ENCODE results near the gene PRDM16.

The PRDM16 gene

DNA sequence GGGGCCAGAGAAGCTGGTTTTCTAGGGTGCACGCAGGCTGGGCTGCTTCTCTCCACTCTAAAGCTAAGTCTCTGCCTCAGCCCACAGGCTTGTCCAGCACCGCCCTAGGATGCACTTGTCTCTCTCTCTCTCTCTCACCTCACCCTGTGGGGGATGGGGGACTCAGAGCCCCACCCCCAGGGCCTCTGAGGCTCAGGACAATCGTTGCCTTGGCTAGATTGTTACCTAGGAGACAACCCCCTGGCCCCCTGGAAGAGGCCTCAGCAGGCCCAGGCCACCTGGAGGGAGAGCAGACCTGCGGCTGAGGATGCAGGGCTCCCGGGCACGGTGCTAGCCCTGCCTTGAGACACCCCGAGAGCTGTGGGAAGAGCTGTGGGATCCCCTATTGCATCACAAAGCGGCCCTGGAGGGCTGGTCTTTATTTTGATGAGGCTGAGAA is 47.8 kb upstream of the PRDM16 start, which contains the start of gene ACTRT2:
ACTRT2 (plus strand) TSS at position 235 of the 439 bp plus-strand sequence. CDS start 220 bp downstream, outside the sequence.
- Histone ChIP-seq H2AFZ (ENCODE audit: low read length) (no peak within 1 kb of the TSS), H3K4me3 (ENCODE audit: low read length) (no peak within 1 kb of the TSS), H3K4me1 (ENCODE audit: low read length) (no peaks in the 10 kb centered on the region), H3K36me3 (replicated peaks; ENCODE audit: insufficient read depth, low read length) (no peaks in the 10 kb centered on the region), H4K20me1 (ENCODE audit: insufficient read depth, low read length) (no peaks in the 10 kb centered on the region; the same call in 1 of the 2 replicates), H3F3A (ENCODE audit: insufficient read depth, low read length) (no peaks in the 10 kb centered on the region), H3K27ac (ENCODE audit: low read length) (no peak within 1 kb of the TSS), H3K4me2 (ENCODE audit: low read depth, low read length) (no peak within 1 kb of the TSS), H3K9me3 (replicated peaks; ENCODE audit: insufficient read depth, low read length) (no peaks in the 10 kb centered on the region), H3K9me2 (replicated peaks; ENCODE audit: insufficient read depth, low read length) (no peaks in the 10 kb centered on the region), H3K27me3 (replicated peaks; ENCODE audit: insufficient read depth, low read length) (peaks cover 77% of the 10 kb centered on the region), H3K79me2 (ENCODE audit: low read length) (no peaks in the 10 kb centered on the region), H3K9ac (ENCODE audit: low read length) (no peak within 1 kb of the TSS)
- no peak for DNase-seq
- TF ChIP-seq EZH2phosphoT487 (IDR thresholded peaks at IDR 0.05; ENCODE audit: low read length) (no peak), EZH2 (optimal IDR thresholded peaks at IDR 0.05; ENCODE audit: low read depth, low read length) (no peak)
- TF ChIP-seq, protein P1, sequence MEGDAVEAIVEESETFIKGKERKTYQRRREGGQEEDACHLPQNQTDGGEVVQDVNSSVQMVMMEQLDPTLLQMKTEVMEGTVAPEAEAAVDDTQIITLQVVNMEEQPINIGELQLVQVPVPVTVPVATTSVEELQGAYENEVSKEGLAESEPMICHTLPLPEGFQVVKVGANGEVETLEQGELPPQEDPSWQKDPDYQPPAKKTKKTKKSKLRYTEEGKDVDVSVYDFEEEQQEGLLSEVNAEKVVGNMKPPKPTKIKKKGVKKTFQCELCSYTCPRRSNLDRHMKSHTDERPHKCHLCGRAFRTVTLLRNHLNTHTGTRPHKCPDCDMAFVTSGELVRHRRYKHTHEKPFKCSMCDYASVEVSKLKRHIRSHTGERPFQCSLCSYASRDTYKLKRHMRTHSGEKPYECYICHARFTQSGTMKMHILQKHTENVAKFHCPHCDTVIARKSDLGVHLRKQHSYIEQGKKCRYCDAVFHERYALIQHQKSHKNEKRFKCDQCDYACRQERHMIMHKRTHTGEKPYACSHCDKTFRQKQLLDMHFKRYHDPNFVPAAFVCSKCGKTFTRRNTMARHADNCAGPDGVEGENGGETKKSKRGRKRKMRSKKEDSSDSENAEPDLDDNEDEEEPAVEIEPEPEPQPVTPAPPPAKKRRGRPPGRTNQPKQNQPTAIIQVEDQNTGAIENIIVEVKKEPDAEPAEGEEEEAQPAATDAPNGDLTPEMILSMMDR (IDR thresholded peaks at IDR 0.05; ENCODE audit: low read length), result no peak

DNA sequence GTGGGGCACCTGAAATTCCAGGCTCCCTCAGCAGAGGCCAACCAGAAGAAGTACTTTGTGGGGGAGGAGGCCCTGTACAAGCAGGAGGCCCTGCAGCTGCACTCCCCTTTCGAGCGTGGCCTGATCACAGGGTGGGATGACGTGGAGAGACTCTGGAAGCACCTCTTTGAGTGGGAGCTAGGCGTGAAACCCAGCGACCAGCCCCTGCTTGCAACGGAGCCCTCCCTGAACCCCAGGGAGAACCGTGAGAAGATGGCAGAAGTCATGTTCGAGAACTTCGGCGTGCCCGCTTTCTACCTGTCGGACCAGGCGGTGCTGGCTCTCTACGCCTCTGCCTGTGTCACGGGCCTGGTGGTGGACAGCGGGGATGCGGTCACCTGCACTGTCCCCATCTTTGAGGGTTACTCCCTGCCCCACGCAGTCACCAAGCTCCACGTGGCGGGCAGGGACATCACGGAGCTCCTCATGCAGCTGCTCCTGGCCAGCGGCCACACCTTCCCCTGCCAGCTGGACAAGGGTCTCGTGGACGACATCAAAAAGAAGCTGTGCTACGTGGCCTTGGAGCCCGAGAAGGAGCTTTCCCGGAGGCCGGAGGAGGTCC is 47.1 kb upstream of the PRDM16 start:
- no peak overlapping the region for H2AFZ ChIP-seq (ENCODE audit: low read length)
- no peaks in the 10 kb centered on the region for H3K9me2 ChIP-seq (replicated peaks; ENCODE audit: insufficient read depth, low read length)
- no peak overlapping the region for H3K9ac ChIP-seq (ENCODE audit: low read length)
- TF ChIP-seq EZH2phosphoT487 (IDR thresholded peaks at IDR 0.05; ENCODE audit: low read length) (no peak), EZH2 (optimal IDR thresholded peaks at IDR 0.05; ENCODE audit: low read depth, low read length) (no peak)
- TF ChIP-seq, protein P1 (IDR thresholded peaks at IDR 0.05; ENCODE audit: low read length), result no peak
- no peak overlapping the region for H3K4me3 ChIP-seq (ENCODE audit: low read length)
- H4K20me1 ChIP-seq (ENCODE audit: insufficient read depth, low read length), result no peaks in the 10 kb centered on the region; the same call in 1 of the 2 replicates
- no peak for DNase-seq
- H3K4me1 ChIP-seq (ENCODE audit: low read length), result no peaks in the 10 kb centered on the region
- H3F3A ChIP-seq (ENCODE audit: insufficient read depth, low read length), result no peaks in the 10 kb centered on the region
- H3K79me2 ChIP-seq (ENCODE audit: low read length), result no peaks in the 10 kb centered on the region
- no peak overlapping the region for H3K4me2 ChIP-seq (ENCODE audit: low read depth, low read length)
- no peak overlapping the region for H3K27ac ChIP-seq (ENCODE audit: low read length)
- peaks cover 79% of the 10 kb centered on the region for H3K27me3 ChIP-seq (replicated peaks; ENCODE audit: insufficient read depth, low read length)
- H3K36me3 ChIP-seq (replicated peaks; ENCODE audit: insufficient read depth, low read length), result no peaks in the 10 kb centered on the region
- H3K9me3 ChIP-seq (replicated peaks; ENCODE audit: insufficient read depth, low read length), result no peaks in the 10 kb centered on the region

DNA sequence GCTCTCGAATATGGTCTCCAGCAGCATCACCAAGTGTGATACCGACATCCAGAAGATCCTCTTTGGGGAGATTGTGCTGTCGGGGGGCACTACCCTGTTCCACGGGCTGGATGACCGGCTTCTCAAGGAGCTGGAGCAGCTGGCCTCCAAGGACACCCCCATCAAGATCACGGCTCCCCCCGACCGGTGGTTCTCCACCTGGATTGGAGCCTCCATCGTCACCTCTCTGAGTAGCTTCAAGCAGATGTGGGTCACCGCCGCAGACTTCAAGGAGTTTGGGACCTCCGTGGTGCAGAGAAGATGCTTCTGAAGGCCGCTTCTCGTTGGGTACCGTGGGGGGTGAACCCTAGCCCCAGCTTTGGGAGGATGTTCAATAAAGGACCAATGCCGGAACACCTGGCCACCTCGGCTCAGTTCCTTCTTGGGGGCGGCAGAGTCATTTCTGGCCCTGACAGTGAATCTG is 46.5 kb upstream of the PRDM16 start:
- H3K4me3 ChIP-seq (ENCODE audit: low read length), result no peak overlapping the region
- no peaks in the 10 kb centered on the region for H3K9me2 ChIP-seq (replicated peaks; ENCODE audit: insufficient read depth, low read length)
- H3K27me3 ChIP-seq (replicated peaks; ENCODE audit: insufficient read depth, low read length), result peaks cover 79% of the 10 kb centered on the region
- TF ChIP-seq EZH2 (optimal IDR thresholded peaks at IDR 0.05; ENCODE audit: low read depth, low read length) (no peak), EZH2phosphoT487 (IDR thresholded peaks at IDR 0.05; ENCODE audit: low read length) (no peak)
- TF ChIP-seq, protein P1 (IDR thresholded peaks at IDR 0.05; ENCODE audit: low read length), result no peak
- H4K20me1 ChIP-seq (ENCODE audit: insufficient read depth, low read length), result no peaks in the 10 kb centered on the region; the same call in 1 of the 2 replicates
- no peaks in the 10 kb centered on the region for H3K36me3 ChIP-seq (replicated peaks; ENCODE audit: insufficient read depth, low read length)
- H3F3A ChIP-seq (ENCODE audit: insufficient read depth, low read length), result no peaks in the 10 kb centered on the region
- H3K4me1 ChIP-seq (ENCODE audit: low read length), result no peaks in the 10 kb centered on the region
- no peak overlapping the region for H3K4me2 ChIP-seq (ENCODE audit: low read depth, low read length)
- no peak overlapping the region for H3K9ac ChIP-seq (ENCODE audit: low read length)
- DNase-seq, result no peak
- no peaks in the 10 kb centered on the region for H3K9me3 ChIP-seq (replicated peaks; ENCODE audit: insufficient read depth, low read length)
- no peak overlapping the region for H3K27ac ChIP-seq (ENCODE audit: low read length)
- H3K79me2 ChIP-seq (ENCODE audit: low read length), result no peaks in the 10 kb centered on the region
- H2AFZ ChIP-seq (ENCODE audit: low read length), result no peak overlapping the region
